ENCODE measurements around the gene HSD17B3.

GRCh38 chr9:96206156-96206751 is 95.7 kb downstream of the HSD17B3 start:
- TF ChIP-seq FOXA1 (IDR thresholded peaks at IDR 0.05) (no peak), BHLHE40 (IDR thresholded peaks at IDR 0.05; ENCODE audit: borderline replicate concordance) (no peak), LEF1 (IDR thresholded peaks at IDR 0.05; ENCODE audit: borderline replicate concordance) (no peak), TARDBP (IDR thresholded peaks at IDR 0.05) (no peak), ARNT (IDR thresholded peaks at IDR 0.05) (no peak), ELF4 (IDR thresholded peaks at IDR 0.05) (no peak), SUZ12 (IDR thresholded peaks at IDR 0.05) (no peak), NFRKB (IDR thresholded peaks at IDR 0.05) (no peak), SP1 (IDR thresholded peaks at IDR 0.05) (no peak), FOXM1 (IDR thresholded peaks at IDR 0.05; ENCODE audit: borderline replicate concordance) (no peak)
